Erythroblast (primary cell): Measurements from ENCODE around the gene SMAD4.

Experiments used
- GATA1 ChIP-seq: IDR thresholded peaks from 2 replicates; pipeline ENCODE4 v1.6.1; 2011; ENCODE audit warnings: low read depth, mild to moderate bottlenecking, control low read depth, low read length, moderate library complexity
- POLR2A ChIP-seq: IDR thresholded peaks from 2 replicates; pipeline ENCODE4 v1.6.1; 2011; ENCODE audit warnings: mild to moderate bottlenecking, low read length

GRCh38 chr18:50989711-50990110, 40.3 kb upstream of the SMAD4 start:
- TF ChIP-seq POLR2A, result no peak
- TF ChIP-seq GATA1, result no peak
